KOPT-K1 (cell line): ENCODE results near the gene CD40.

Source experiments
- H3K27ac ChIP-seq: fragments of 200-600 bp; sonication (generic); 2 replicates; pipeline ENCODE4 v1.5.1; 2016; ENCODE audit warnings: antibody characterized with exemption, mild to moderate bottlenecking, low read depth, low read length; ENCODE audit not compliant: poor library complexity, severe bottlenecking
- H3K36me3 ChIP-seq: fragments of 200-600 bp; sonication (generic); 2 replicates; pipeline ENCODE4 v1.5.1; 2017; ENCODE audit warnings: antibody characterized with exemption, mild to moderate bottlenecking, low read length, moderate library complexity; ENCODE audit not compliant: insufficient read depth
- H3K9me3 ChIP-seq: fragments of 200-600 bp; sonication (generic); 2 replicates; pipeline ENCODE4 v1.5.1; 2017; ENCODE audit warnings: antibody characterized with exemption, low read length, mild to moderate bottlenecking; ENCODE audit not compliant: insufficient read depth, poor library complexity, severe bottlenecking

Gene CD40

DNA sequence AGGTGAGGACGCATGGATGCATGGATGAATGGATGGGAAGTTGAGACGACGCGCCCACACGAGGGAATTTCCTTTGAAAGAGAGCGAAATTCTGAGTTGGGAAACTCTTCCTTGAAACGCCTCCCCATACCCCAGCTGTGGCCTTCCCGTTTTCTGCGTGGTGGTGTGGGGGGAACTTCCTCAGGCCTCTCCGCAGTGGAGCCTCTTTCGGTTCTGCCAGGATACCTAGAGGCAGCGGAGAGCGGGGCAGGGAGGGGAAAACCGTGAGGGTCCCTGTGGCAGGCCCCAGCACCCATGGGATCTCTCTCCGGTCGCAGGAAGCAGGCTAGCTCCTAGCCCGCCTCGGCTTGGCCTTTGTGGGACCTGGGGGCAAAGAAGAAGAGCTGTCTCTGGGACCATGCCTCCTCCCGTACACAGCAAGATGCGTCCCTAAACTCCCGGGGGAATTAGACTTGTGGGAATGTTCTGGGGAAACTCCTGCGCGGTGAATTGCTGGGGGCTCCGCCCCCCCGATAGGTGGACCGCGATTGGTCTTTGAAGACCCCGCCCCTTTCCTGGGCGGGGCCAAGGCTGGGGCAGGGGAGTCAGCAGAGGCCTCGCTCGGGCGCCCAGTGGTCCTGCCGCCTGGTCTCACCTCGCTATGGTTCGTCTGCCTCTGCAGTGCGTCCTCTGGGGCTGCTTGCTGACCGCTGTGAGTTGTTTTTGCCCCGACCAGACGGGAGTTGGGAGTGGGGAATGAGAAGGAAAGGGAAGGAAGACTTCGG lies at the start of gene CD40:
Gene CD40 (plus strand): TSS at position 611 of the 764 bp plus-strand sequence. CDS start 30 bp downstream, at position 641.
- H3K27ac ChIP-seq, result no peak within 1 kb of the TSS
- H3K36me3 ChIP-seq, result no peaks in the 10 kb centered on the region
- H3K9me3 ChIP-seq, result no peaks in the 10 kb centered on the region

DNA sequence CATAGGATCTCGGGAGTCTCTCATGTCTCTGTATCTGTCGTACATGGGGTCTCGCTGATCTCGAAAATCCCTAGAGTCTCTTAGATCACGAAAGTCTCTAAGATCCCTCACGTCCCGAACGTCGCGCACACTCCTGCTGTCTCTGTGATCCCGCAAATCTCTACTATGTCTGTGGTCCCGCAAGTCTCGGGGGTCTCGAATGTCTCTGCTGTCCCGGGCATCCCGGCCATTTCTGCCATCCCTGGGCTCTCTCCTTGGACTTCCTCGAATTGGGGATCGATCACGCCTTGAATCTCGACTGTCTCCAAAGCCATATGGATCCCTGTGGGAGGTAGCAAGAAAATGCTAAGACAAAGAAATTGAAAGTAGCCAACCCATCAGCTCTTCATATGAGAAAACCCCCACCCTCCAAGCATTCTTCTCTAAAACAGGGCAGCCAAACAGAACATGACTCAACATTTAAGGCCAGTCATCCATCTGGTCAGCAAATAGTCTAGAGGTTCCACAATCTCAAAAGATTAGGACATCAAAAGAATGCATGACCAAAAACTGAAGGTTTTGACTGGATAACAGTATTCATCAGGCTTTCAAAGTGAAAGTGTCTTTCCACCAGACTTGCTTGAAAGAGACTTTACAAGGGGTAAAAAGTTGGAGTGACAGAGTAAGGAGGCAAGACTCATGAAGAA lies 47.8 kb upstream of the CD40 start:
- Histone ChIP-seq H3K36me3 (peaks cover 83% of the 10 kb centered on the region), H3K9me3 (no peaks in the 10 kb centered on the region), H3K27ac (no peak overlapping the region)

DNA sequence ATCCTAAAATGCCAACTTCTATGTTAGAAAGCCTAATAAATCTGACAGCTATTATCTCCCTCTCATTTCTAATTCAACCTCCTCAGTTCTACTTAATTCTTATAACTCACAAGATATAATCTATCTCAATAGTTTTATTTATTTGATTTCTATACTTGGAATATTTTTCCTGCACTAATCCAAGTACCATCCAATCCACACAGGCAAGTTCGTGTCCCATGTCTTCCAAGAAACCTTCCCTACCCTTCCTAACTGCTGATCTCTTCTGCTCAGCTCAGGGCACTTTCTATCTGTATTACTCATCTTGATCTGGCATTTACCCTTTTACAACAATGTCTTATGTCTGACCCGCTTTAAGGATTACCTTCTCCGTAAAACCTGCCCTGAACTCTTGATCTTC lies 46.5 kb upstream of the CD40 start:
- Histone ChIP-seq H3K9me3 (no peaks in the 10 kb centered on the region), H3K36me3 (peaks cover 83% of the 10 kb centered on the region)

DNA sequence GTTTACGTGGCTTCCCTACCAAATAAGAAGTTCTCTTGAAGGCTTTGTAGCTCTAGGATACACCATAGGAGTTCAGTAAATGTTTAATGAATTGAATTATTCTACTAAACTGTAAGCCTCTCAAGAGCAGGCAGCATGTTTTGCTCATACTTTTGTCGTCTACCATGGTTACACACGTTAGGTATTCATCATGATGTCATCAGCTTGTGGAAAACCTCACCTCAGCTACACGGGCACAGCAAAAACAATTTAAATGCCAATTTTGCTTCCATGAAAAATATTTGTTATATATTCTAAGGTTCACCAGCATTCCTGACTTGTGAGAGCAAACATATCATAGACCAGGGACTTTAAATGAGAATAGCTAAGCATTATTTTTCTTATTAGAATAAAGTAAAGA lies 45.1 kb upstream of the CD40 start:
- Histone ChIP-seq H3K9me3 (no peaks in the 10 kb centered on the region), H3K36me3 (peaks cover 84% of the 10 kb centered on the region), H3K27ac (no peak overlapping the region)

More for the DNA sequence above, 46.5 kb upstream of the CD40 start:
- no peak overlapping the region for H3K27ac ChIP-seq

DNA sequence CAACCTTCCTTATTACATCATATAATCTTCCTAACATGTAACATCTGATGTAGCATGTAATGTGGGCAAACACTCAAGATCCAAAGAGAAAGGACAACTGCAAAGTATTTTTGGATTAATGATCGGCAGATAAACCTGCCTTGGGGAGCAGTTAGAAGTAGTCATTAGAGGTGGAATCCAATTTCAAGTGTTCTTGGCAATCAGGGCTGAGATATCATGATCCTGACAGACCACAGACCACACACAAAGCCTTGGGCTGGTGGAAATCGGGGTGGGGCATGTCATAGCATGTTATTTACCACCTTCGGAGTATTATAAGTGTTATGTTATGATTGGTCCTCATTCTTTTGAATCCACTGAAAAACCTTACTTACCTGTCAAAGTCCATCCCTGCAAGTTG lies 44.7 kb upstream of the CD40 start:
- Histone ChIP-seq H3K27ac (no peak overlapping the region), H3K36me3 (peaks cover 84% of the 10 kb centered on the region), H3K9me3 (no peaks in the 10 kb centered on the region)

DNA sequence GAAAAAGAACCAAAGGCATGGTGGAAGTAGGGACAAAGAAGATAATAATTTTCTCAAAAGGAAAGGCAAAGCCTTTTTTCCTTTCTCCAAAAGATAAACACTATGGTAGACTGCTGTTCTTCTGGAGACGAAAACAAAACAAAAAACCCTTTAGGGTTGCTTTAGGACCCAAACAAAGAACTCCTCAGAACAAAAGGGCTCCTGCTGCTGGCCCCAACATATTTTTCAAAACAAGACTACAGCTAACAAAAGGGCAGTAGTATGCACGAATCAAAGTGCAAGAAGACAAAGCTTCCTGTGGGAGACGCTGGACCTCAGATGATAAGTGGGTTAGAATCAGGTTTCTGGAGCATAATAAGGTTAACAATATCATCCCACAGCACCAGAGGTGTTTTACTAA lies 44.1 kb upstream of the CD40 start:
- Histone ChIP-seq H3K27ac (no peak overlapping the region), H3K36me3 (peaks cover 84% of the 10 kb centered on the region), H3K9me3 (no peaks in the 10 kb centered on the region)

DNA sequence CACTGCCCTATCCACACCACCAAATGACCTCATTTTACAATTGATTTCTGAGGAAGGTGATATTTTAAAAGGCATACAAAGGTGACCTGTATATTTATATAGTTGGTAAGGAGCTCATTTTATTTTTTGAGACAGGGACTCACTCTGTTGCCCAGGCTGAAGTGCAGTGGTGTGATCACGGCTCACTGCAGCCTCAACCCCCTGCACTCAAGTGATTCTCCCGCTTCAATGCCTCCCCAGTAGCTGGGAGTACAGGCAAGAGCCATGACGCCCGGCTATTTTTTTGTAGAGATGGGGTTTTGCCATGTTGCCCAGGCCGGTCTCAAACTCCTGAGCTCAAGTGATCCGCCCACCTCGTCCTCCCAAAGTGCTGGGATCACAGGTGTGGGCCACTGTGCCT lies 41.3 kb upstream of the CD40 start:
- no peaks in the 10 kb centered on the region for H3K9me3 ChIP-seq
- H3K27ac ChIP-seq, result no peak overlapping the region
- peaks cover 74% of the 10 kb centered on the region for H3K36me3 ChIP-seq

DNA sequence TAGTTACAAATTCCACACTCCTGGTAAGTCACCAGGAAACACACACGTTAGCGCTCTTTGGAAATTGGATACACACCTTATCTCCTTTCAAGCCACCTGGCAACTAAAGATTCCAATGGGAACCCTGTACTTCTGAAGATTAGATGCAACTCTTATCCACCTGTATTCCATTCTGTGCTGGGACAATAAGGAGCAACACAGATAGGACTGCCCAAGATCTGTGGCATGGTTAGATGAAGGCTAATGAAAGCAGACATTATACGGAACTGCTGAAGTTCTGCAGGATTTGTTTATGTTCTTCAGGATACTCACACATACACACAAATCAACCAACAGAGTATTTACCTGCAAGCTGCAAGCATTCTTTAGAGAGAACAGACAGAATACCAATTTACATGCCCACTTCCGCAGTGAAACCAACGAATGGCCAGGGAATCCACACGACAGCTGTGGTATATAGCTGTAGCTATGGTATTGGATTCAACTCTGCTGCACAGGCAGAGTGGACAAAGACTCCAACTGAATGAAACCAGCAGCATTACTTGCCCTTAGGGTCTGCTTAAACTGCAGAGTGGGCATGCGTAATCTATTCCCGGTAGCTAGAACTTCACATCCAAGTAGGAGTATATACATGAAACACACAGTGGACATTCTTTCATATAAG lies 40.3 kb upstream of the CD40 start:
- H3K27ac ChIP-seq, result no peak overlapping the region
- H3K36me3 ChIP-seq, result peaks cover 70% of the 10 kb centered on the region

DNA sequence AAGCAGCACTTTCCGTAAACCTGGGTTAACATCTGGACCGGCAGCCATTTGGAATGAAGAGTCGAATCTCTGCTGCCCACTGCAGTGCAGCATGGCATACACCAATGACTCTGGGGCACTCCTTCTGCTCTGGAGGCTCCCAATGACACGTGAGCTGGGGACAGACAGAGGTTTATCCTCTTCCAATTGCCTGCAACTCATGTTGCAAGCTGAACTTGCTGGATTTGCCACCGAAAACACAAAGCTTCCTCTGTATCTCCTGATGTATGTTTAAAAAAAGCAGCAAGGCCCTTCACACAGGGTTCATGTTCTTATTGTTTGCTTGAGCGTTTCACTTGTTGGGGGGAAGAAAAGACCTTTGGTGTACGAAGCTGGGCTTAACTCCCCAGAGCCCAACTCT lies 39.2 kb upstream of the CD40 start:
- Histone ChIP-seq H3K9me3 (no peaks in the 10 kb centered on the region), H3K36me3 (peaks cover 58% of the 10 kb centered on the region), H3K27ac (no peak overlapping the region)

More for the DNA sequence above, 40.3 kb upstream of the CD40 start:
- no peaks in the 10 kb centered on the region for H3K9me3 ChIP-seq

DNA sequence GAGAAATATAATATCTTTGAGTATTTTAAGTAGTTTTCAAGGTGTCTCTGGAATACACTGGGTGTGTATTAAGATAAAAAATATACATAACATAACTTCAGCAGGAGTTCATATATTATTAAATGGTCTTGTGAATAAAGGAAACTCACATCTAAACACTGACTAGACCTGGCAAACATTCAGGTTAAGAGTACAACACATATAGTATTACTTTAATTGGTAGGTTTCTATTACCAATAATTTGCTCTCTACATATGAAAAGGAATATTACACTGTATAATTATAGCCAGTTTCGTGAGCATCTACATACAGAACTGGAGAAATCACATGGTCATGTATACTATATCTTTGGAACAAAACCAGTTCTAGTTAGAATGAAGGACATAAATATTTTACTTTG lies 37.0 kb upstream of the CD40 start:
- Histone ChIP-seq H3K9me3 (no peaks in the 10 kb centered on the region), H3K36me3 (peaks cover 49% of the 10 kb centered on the region), H3K27ac (no peak overlapping the region)

DNA sequence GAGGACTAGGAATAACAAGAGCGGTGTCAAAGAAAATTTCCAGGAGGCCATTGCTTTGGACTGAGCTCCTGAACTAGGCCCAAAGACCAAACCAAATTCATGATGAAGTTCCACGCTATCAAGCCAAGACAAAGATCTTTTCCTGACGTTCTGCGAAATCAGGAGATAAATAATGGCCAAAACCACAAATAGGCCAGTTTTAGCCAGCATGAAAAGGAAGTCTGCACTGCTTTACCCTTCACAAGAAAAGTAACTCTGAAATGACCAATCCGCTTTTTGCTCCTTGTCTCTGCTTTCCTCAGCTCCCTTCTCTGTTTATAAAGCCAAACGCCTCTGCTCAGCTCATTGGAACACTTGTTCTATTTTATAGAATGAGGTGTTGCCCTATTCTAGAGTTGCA lies 35.0 kb upstream of the CD40 start:
- no peak overlapping the region for H3K27ac ChIP-seq
- peaks cover 36% of the 10 kb centered on the region for H3K36me3 ChIP-seq
- no peaks in the 10 kb centered on the region for H3K9me3 ChIP-seq

DNA sequence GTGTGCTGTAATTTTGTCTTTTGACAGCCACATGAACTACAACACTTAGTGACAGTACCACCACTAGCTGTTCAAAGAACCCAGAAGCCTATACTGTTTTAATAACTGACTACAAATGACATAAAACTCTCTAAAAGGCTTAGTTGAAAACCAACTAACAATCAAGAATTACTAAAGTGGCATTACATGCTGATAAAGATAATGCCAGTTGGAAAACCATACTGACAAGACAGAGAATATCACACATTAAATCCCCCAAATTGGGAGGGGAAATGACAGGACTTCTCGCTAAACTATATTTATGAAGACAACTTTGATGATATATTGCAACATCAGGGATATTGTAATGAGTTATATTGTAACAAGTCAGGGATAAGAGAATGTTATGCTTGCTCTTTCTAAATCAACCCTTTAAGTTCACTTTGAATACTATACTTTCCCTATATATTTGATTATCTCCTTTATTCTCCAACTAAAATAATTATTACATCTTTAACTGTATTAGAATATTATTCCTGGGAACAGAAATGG lies 34.5 kb upstream of the CD40 start:
- Histone ChIP-seq H3K36me3 (peaks cover 31% of the 10 kb centered on the region), H3K9me3 (no peaks in the 10 kb centered on the region), H3K27ac (no peak overlapping the region)

DNA sequence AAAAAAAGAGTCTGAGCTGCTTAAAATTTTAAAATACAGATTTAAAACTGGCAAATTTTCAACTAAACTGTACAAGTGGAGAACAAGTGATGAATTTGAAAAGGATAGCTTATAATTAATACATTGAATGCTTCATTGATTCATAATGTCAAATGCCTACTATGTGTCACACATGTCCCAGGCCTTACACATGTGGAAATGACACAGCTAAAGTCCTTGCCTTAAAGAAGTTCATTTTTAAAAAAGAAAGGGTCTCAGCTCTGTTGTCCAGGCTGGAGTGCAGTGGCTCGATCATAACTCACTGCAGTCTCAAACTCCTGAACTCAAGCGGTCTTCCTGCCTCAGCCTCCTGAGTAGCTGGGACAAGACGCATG lies 33.3 kb upstream of the CD40 start:
- Histone ChIP-seq H3K27ac (no peak overlapping the region), H3K36me3 (peaks cover 19% of the 10 kb centered on the region; the same call in 1 of the 2 replicates), H3K9me3 (no peaks in the 10 kb centered on the region)

DNA sequence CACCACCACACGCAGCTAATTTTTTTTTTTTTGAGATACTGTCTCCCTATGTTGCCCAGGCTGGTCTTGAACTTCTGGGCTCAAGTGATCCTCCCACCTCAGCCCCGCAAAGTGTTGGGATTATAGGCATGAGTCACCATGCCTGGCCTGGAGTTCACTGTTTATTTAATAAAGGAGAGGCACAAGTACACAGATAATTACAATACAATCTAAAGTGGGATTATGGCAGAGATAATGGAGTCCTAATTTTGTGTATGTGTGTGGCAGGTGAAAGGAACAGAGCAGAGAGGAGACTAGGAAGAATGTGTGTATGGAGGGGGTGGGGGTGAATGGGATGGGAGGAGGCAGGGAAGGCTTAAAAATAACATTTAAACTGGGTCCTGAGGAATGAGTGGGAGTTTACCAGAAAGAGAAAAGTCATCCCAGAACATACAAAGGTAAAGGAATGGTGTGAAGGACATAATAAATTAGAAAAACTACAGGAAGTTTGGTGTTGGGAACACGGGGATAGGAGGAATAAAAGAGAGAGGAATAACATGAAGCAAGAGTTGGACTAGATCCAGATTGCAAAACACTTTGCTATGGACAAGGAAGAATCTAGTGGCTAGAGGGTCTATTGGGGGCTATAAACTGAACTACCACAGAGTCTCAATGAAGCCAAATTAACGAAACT lies 32.8 kb upstream of the CD40 start:
- H3K36me3 ChIP-seq, result peaks cover 19% of the 10 kb centered on the region; the same call in 1 of the 2 replicates
- H3K9me3 ChIP-seq, result no peaks in the 10 kb centered on the region
- no peak overlapping the region for H3K27ac ChIP-seq

DNA sequence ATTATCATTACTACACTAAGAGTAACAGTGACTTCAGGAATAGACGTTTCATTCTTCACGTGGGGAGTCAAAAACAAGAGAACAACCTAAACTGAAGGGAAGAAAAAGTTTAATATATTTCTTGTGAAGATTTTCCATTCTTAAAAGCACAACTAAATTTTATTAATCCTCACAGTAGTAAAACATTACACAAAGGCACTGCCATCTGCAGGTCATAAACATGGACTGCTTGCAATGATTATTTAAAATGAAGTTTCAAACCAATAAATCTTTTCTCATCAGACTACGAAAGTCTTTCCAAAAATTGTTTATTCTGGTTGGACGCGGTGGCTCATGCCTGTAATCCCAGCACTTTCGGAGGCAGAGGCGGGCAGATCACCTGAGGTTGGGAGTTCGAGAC lies 31.0 kb upstream of the CD40 start:
- no peak overlapping the region for H3K27ac ChIP-seq
- H3K36me3 ChIP-seq, result peaks cover 19% of the 10 kb centered on the region; the same call in 1 of the 2 replicates
- H3K9me3 ChIP-seq, result no peaks in the 10 kb centered on the region
